Fibroblast of the aortic adventitia (primary cell): ENCODE measurements around the gene PMS2. TPM values are rescaled to one million over a fixed set of nuclear protein-coding genes. Genes with fewer than 3 reads are reported as not detected.
"Not testable (repeated sequence)": the region's sequence is repeated elsewhere in the genome, so short reads cannot be mapped to it uniquely, and the experiment has no call there.

Experiments used
- DNase-seq: peaks from one replicate; pipeline ENCODE4 v3.0.0-alpha.2; 2010; ENCODE audit warnings: low read depth
- H3K4me3 ChIP-seq: 2 replicates; pipeline ENCODE4 v1.5.1; 2011; ENCODE audit warnings: low read depth, mild to moderate bottlenecking, control low read depth, low read length, moderate library complexity
- total RNA-seq: library from RNA; depleted of rRNA; stranded (reverse); fragments of >200 nt; gene quantifications from 2 replicates; pipeline ENCODE4 v1.2.3, GENCODE V29; 2012; ENCODE audit warnings: low replicate concordance
- TF ChIP-seq, protein P1 (sequence below): IDR thresholded peaks from 2 replicates; pipeline ENCODE4 v1.5.1; 2011; ENCODE audit warnings: mild to moderate bottlenecking, low read length, control low read depth, inconsistent platforms; ENCODE audit not compliant: insufficient read depth

Gene PMS2, protein sequence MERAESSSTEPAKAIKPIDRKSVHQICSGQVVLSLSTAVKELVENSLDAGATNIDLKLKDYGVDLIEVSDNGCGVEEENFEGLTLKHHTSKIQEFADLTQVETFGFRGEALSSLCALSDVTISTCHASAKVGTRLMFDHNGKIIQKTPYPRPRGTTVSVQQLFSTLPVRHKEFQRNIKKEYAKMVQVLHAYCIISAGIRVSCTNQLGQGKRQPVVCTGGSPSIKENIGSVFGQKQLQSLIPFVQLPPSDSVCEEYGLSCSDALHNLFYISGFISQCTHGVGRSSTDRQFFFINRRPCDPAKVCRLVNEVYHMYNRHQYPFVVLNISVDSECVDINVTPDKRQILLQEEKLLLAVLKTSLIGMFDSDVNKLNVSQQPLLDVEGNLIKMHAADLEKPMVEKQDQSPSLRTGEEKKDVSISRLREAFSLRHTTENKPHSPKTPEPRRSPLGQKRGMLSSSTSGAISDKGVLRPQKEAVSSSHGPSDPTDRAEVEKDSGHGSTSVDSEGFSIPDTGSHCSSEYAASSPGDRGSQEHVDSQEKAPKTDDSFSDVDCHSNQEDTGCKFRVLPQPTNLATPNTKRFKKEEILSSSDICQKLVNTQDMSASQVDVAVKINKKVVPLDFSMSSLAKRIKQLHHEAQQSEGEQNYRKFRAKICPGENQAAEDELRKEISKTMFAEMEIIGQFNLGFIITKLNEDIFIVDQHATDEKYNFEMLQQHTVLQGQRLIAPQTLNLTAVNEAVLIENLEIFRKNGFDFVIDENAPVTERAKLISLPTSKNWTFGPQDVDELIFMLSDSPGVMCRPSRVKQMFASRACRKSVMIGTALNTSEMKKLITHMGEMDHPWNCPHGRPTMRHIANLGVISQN
- total RNA-seq = 21.6 and 27.1 TPM in 2 replicates

DNA sequence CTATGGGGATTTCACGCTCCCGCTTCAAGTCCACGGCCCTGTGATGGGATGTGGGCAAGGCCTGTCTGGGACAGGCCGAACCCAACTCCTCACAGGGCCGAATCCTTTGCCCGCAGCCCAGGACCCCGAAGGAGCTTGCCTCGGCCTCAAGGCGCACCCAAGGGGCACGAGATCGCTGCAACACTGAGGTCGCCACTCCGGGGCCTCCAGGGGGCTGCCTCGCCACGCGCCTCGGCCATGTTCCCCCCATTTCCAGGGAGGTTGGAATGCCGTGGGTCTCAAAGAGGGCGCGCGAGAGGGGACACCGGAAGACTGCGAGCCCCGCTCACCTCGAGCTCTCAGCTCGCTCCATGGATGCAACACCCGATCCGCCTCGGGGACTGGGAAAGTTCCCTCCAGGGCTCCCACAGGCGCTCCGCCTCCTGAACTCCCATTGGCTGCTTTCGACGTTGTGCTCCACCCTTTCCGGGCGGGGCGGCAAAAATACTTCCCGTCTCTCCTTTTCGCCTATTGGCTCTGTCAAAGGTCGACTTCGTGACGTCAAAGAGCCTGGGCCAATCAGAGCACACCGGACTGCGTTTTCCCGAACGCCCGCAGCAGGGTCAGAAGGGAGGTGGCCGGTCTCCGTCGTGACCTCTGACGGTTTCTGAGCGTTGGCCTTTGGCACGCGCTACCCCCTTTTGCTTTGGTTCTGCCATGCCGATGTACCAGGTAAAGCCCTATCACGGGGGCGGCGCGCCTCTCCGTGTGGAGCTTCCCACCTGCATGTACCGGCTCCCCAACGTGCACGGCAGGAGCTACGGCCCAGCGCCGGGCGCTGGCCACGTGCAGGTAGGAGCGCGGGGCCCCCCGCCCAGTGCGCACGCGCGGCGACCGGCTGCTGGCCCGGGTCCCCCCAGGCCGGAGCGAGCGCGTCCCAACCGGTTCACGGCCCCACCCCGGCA is at the start of gene PMS2, which contains the start of gene AIMP2:
Gene PMS2 (minus strand): TSS at position 382 of the 944 bp plus-strand sequence. CDS start 30 bp downstream, at position 352.
Gene AIMP2 (plus strand): TSS at position 605 of the 944 bp plus-strand sequence. CDS start 92 bp downstream, at position 697.
- peak; percentile 99 for DNase-seq
- TF ChIP-seq, protein P1, sequence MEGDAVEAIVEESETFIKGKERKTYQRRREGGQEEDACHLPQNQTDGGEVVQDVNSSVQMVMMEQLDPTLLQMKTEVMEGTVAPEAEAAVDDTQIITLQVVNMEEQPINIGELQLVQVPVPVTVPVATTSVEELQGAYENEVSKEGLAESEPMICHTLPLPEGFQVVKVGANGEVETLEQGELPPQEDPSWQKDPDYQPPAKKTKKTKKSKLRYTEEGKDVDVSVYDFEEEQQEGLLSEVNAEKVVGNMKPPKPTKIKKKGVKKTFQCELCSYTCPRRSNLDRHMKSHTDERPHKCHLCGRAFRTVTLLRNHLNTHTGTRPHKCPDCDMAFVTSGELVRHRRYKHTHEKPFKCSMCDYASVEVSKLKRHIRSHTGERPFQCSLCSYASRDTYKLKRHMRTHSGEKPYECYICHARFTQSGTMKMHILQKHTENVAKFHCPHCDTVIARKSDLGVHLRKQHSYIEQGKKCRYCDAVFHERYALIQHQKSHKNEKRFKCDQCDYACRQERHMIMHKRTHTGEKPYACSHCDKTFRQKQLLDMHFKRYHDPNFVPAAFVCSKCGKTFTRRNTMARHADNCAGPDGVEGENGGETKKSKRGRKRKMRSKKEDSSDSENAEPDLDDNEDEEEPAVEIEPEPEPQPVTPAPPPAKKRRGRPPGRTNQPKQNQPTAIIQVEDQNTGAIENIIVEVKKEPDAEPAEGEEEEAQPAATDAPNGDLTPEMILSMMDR = no peak
- peak within 1 kb of the TSS; percentile 91 for H3K4me3 ChIP-seq

DNA sequence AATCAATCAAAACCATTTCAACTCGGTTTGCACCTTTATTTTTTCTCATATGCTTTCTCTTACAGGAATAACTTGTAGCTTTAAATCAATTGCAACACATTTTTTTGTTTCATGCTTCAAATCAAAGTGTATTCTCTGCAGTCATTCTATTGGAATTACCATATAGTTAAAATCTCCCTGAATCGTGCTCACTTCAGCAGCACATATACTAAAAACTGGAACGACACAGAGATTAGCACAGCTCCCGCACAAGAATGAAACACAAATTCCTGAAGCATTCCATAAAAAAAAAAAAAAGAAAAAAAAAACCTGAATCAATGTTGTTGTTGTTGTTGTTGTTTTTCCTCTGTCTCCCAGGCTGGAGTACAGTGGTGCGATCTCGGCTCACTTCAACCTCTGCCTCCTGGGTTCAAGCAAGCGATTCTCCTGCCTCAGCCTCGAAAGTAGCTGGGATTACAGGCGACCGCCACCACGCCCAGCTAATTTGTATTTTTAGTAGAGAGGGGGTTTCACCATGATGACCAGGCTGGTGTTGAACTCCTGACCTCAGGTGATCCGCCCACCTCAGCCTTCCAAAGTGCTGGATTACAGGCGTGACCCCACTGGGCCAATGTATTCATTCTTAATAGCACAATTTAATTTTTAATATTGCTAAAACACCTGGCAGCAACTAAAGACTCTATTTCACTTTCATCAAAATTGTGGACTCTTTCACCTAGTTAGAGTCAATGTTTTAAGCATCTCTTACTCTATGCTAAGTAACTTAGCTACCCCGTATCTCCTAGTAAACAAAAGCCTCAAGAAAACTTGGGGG is 48.7 kb upstream of the PMS2 start:
- TF ChIP-seq, protein P1 = no peak
- peak; percentile 22 for DNase-seq
- peak overlapping the region; percentile 83 for H3K4me3 ChIP-seq

DNA sequence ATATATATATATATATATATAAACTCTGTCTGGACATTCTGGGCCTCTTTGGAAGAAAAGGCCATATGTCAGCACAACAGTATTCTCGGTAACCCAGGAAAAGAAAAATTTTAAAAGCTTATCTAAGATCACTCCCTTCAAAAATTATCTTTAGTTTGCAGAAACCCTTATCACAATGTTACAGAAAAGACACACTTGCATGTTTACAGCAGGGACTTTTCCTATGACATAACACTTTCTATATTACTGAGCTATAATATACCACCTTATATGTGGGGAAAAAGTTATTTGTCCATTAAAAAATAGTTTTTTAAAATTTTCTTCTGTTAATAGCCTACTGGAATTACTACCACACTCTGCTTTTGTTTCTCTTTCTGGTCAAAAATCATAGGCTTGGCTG is 47.8 kb upstream of the PMS2 start:
- H3K4me3 ChIP-seq = peak overlapping the region; percentile 35
- no peak for DNase-seq

DNA sequence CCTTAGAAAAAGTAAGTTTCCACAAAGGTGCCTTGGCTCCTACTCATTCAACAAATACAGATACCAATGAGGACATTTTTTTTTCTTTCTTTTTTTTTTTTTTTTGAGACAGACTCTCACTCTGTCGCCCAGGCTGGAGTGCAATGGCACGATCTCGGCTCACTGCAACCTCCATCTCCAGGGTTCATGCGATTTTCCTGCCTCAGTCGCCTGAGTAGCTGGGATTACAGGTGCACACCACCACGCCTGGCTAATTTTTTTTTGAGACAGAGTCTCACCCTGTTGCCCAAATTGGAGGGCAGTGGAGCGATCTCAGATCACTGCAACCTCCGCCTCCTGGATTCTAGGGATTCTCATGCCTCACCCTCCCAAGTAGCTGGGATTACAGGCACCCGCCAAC is 42.3 kb upstream of the PMS2 start:
- not testable (repeated sequence) for H3K4me3 ChIP-seq, DNase-seq

More for the DNA sequence above, 47.8 kb upstream of the PMS2 start:
- TF ChIP-seq, protein P1 = no peak

DNA sequence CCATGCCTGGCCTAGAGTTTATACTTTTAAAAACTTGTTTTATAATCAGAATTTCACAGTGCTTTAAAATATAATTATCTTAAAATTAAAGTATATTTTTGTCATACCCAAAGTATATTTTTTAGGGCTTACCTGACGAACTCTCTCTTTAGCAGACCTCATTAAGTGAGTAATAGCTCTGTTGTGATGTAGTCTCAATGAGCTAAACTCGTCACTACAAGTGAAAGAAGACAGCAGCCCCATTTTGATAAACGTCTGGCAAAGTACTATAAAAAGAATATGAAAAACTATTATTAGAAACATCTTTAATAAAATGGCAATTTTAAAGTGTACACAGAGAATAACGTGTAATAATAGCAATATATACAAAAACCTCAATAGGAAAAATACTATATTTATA is 40.9 kb upstream of the PMS2 start:
- TF ChIP-seq, protein P1 = no peak
- no peak for DNase-seq
- H3K4me3 ChIP-seq = no peak overlapping the region

DNA sequence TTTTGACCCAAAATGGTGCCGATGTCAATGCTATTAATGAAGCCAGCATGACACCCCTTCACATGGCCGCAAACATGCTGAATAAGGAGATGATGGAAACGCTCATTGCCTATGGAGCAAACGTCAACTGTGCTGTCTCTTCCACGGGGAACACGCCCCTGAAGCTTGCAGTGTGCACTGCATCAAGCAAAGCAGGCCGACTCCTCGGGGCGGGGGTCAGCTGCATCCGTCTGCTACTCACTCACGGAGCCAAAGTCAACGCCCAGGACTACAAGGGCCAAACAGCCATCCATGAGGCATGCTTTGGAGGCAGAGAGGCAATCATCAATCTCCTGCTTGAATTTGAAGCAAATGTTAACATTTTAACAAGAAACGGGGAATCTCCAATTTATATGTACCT is 26.8 kb upstream of the PMS2 start:
- no peak for DNase-seq
- H3K4me3 ChIP-seq = no peak overlapping the region
- TF ChIP-seq, protein P1 = no peak
